Caki2 (cell line): ENCODE measurements around the gene HOXA2. TPM values are rescaled to one million over a fixed set of nuclear protein-coding genes. Genes with fewer than 3 reads are reported as not detected.

ENCODE experiments used
- DNase-seq: peaks from one replicate; pipeline ENCODE4 v3.0.0-alpha.2; 2015; ENCODE audit warnings: low read depth
- in situ Hi-C: cut with HindIII; loops from 2 replicates; pipeline ENCODE4 v1.10.0; 2016; ENCODE audit warnings: low sequenced_read_pairs, low pct_unique_long_range_greater_than_20kb, mixed read lengths
- total RNA-seq: library from RNA; depleted of rRNA; stranded (reverse); fragments of >200 nt; shearing (Covaris generic); gene quantifications from 2 replicates; pipeline ENCODE4 v1.2.3, GENCODE V29; 2014; ENCODE audit warnings: low replicate concordance

Gene HOXA2
- total RNA-seq, 1 experiment from 2014 or later: 0.30 TPM

- in situ Hi-C loops: no loop called here
- no peak for DNase-seq
Observed at GRCh38 chr7:27106181-27106900, 3.9 kb upstream of the HOXA2 start.

GRCh38 chr7:27105301-27106031, 3.0 kb upstream of the HOXA2 start:
- in situ Hi-C loops: no loop called here
- no peak for DNase-seq

DNA sequence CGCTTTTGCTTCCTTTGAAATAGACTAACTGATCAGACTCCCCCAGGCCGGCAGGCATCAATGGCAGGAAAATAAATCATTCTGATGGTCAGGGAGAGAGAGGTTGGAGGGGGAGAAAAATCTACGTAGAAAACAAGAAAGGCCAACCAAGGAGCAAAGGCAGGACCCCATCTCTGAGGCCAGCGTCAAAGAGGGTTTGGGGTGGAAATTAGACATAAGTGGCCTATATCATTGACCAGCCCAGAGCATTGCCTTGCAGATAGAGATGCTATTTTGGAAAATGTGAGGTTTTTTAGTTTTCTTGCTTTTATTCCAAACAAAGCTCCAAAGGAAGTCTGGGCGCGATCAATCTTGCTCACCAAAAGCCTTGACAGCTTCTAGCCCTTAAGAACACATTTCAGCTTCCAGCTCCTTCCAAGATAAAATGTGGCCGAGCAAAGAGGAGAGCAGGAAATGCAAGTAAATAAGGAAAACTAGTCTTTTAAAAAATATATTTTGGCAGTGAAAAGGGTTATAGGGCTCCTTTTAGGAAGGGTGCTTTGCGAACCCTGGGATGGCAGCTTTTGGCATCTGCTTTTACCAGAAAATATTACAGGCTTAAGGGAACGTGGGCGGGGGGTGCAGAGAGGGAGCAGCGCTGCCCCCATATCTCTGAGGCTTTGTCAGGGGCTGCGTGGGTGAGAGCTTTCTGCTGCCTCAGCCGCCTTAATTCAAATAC, 2.0 kb upstream of the HOXA2 start:
- DNase-seq: no peak
- in situ Hi-C loops: no loop called here

- in situ Hi-C loops: no loop called here
- no peak for DNase-seq
Observed at GRCh38 chr7:27103489-27104226, 1.2 kb upstream of the HOXA2 start.

GRCh38 chr7:27101957-27102580, 414 bp downstream of the HOXA2 start:
- DNase-seq: no peak
- in situ Hi-C loops: no loop called here

DNA sequence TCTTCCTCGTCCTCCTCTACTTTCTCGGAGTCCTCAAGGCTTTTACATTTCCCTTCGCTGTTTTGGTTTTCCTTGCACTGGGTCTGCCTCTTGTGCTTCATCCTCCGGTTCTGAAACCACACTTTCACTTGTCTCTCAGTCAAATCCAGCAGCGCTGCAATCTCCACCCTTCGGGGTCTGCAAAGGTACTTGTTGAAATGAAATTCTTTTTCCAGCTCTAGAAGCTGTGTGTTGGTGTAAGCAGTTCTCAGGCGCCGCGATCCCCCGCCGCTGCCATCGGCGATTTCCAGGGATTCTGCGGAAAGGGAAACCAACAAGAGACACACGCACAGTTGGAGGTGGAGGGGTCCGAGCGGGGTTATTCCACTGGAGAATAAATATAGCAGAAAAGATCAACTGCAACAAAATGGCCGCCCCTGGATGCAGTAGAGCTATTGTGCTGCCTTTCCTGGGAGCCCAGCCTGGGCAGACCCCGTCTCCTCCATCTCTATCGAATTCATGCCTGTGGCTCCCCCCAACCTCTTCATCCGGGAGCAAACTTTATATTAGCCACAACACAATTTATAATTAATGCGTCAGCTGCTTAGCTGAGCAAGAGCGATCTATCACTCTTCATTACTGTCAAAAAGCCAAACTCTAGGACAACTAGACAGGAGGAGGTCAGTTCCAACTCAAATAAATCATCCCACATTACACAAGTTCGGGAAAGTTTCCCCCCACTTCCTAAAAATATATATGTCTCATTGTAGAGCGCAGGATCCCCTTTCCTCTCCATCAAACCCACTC, 1.1 kb downstream of the HOXA2 start:
- in situ Hi-C loops: no loop called here
- DNase-seq: no peak

DNA sequence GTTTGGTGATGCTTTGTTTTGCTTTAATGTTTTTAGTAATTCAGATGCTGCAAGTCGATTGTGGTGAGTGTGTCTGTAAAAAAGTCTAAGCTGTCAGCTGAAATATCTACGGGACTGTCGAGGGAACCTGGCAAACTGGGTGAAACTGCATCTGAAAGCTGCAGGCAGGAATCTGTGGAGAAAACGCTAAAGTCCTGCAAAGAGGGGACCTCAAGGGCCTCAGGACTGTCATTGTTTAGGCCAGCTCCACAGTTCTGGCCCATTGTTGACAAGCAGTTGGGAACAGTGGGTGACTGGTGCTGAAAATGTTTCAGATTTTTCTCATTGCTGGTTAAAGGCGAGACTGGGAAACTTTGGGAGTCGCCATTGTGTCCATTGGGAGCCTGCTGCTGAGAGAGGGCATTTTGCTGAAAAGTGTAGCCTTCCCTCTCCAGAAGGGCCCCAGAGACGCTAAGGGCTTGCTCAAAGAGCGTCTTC, 1.8 kb downstream of the HOXA2 start:
- in situ Hi-C loops: no loop called here
- no peak for DNase-seq

GRCh38 chr7:27099453-27100370, 2.8 kb downstream of the HOXA2 start:
- in situ Hi-C loops: no loop called here
- DNase-seq: no peak

- in situ Hi-C loops: no loop called here
- DNase-seq: peak; percentile 67
Observed at GRCh38 chr7:27098578-27099451, 3.7 kb downstream of the HOXA2 start.

DNA sequence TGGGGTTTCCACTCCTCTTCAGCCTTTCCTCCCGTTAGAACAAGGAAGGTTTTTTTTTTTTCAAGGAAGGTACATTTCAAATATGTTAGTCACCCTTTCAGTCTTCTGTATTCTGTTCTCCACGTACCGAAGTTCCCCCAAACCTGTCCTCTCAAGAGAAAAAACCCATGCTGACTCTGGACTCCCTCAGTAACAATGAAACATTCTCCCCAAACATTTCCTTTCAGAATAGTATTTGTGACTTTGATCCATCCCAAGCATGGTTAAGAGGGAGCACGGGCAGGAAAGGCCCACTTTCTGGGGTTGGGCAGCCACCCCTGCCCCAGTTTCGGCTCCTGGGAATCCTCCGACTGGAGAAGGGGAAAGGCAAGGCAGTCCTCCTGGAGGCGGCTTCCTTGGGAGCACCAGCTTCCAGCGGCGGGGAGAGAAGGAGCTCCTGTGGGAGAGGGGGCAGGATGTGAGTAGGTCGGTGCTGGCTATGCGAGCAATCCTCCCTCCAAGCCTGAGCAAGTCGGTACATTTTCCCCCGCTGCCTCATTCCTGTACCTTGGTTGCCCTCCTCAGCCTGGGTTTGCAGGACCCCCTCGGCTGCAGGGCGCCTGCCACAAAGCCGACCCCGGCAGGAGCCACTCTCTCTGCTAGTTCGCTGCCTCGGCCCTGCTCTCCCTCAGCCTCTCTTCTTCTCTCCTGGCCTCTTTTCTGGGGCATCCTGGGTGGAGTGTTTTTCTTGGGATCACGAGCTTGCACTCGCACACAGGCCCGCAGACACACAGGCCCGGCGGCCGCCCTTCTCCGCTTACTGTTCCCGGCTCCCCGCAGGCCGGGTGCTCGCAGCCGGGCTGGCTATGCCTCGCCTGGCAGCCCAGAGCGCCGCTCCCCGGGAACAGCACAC, 4.6 kb downstream of the HOXA2 start:
- peak; percentile 48 for DNase-seq
- in situ Hi-C loops: no loop called here

GRCh38 chr7:27096768-27097514, 5.5 kb downstream of the HOXA2 start:
- DNase-seq: peak; percentile 57
- in situ Hi-C loops: no loop called here

DNA sequence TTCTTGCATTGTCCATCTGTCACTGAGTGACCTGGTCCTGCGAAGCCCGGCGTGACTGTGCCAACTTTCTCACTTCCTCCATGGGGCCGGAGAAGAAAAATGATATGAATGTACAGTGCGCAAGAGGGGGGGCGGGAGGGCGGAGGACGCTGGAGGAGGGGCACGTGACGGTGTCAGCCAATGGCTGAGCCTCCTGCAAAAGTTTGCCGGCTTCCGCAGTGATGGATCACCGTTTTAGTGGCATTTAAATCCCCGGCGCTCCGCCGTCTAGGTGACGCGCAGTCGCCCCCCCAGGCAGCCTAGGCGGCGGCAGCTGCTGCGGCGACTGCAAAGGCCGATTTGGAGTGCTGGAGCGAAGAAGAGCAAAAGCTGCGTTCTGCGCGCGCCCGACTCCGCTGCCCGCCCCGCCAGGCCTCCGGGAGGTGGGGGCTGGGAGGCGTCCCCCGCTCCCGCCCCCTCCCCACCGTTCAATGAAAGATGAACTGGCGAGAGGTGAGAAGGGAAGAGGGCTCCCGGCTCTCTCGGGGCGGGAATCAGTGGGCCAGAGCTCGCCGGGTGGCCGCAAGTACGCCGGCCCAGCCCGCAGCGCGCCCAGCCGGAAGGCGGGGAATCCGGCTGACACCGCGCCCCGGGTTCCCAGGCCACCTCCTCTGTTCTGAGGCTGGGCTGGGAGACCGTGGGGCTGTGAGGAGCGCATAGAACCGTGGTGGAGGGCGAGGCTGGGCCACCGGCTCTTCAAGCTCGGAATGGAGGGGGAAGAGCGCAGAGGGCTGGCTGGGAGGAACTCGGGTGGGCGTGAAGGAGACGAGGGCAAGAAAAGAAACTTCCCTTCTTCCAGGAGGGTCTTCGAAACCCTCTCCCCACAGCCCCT, 6.4 kb downstream of the HOXA2 start, which contains the start of gene HOXA1:
HOXA1 (minus strand) TSS at position 104 of the 871 bp plus-strand sequence; CDS start at position 16, 88 bp downstream.
- peak; percentile 94 for DNase-seq
- in situ Hi-C loops: no loop called here
